HepG2 (cell line): ENCODE data around the gene TRMT1. TPM values are rescaled to one million over a fixed set of nuclear protein-coding genes. Genes with fewer than 3 reads are reported as not detected.

Experiments
- CEBPB ChIP-seq: IDR thresholded peaks from 2 replicates; pipeline ENCODE4 v1.6.1; 2011; ENCODE audit warnings: low read depth, low read length, improper control_type of control experiment, borderline replicate concordance
- CEBPG ChIP-seq: IDR thresholded peaks from 2 replicates; pipeline ENCODE4 v1.6.1; 2016
- HMGA1 ChIP-seq: sonication (generic); formaldehyde crosslinking; conservative IDR thresholded peaks from 2 replicates; pipeline ENCODE4 v1.4.0; 2020; ENCODE audit warnings: missing genetic modification reagents
- HNF4A ChIP-seq: sonication (generic); formaldehyde crosslinking; IDR thresholded peaks from 2 replicates; pipeline ENCODE4 v1.4.0; 2020; ENCODE audit warnings: missing genetic modification reagents
- MED8 ChIP-seq: sonication (generic); formaldehyde crosslinking; IDR thresholded peaks from 2 replicates; pipeline ENCODE4 v1.8.1; 2023; ENCODE audit warnings: mild to moderate bottlenecking, missing genetic modification reagents; ENCODE audit not compliant: insufficient replicate concordance
- ONECUT2 ChIP-seq: sonication (generic); formaldehyde crosslinking; IDR thresholded peaks from 2 replicates; pipeline ENCODE4 v1.4.0; 2020; ENCODE audit warnings: missing genetic modification reagents
- TCF7L2 ChIP-seq: IDR thresholded peaks from 2 replicates; pipeline ENCODE4 v1.6.1; 2011; ENCODE audit warnings: mild to moderate bottlenecking, low read depth, low read length, moderate library complexity
- YEATS2 ChIP-seq: sonication (generic); formaldehyde crosslinking; IDR thresholded peaks from 2 replicates; pipeline ENCODE4 v1.4.0; 2020; ENCODE audit warnings: missing genetic modification reagents, borderline replicate concordance
- ZNF20 ChIP-seq: sonication (generic); formaldehyde crosslinking; IDR thresholded peaks from 2 replicates; pipeline ENCODE4 v1.4.0; 2020; ENCODE audit warnings: mild to moderate bottlenecking, moderate library complexity, missing genetic modification reagents
- ZNF335 ChIP-seq: sonication (generic); formaldehyde crosslinking; IDR thresholded peaks from 2 replicates; pipeline ENCODE4 v1.4.0; 2020; ENCODE audit warnings: missing genetic modification reagents
- ZNF367 ChIP-seq: sonication (generic); formaldehyde crosslinking; IDR thresholded peaks from 2 replicates; pipeline ENCODE4 v1.4.0; 2020; ENCODE audit warnings: missing genetic modification reagents, borderline replicate concordance
- ZNF562 ChIP-seq: sonication (generic); formaldehyde crosslinking; IDR thresholded peaks from 2 replicates; pipeline ENCODE4 v1.8.0; 2022; ENCODE audit warnings: missing genetic modification reagents, borderline replicate concordance
- ZNF720 ChIP-seq: sonication (generic); formaldehyde crosslinking; IDR thresholded peaks from 2 replicates; pipeline ENCODE4 v1.4.0; 2020; ENCODE audit warnings: missing genetic modification reagents
- ZNF775 ChIP-seq: sonication (generic); formaldehyde crosslinking; IDR thresholded peaks from 2 replicates; pipeline ENCODE4 v1.4.0; 2020; ENCODE audit warnings: missing genetic modification reagents, mild to moderate bottlenecking, moderate library complexity, borderline replicate concordance
- ZSCAN22 ChIP-seq: sonication (generic); formaldehyde crosslinking; IDR thresholded peaks from 2 replicates; pipeline ENCODE4 v1.4.0; 2020; ENCODE audit warnings: mild to moderate bottlenecking, missing genetic modification reagents
- polyA plus RNA-seq, 8 experiments: library from polyadenylated mRNA; depleted of rRNA in 3 of 8; stranded (reverse) in 7 of 8; unstranded in 1 of 8; fragments of >200 nt; fragmentation: Illumina TruSeq in 4 of 8; extraction: Trizol in 4 of 8; gene quantifications; 2 replicates each; pipeline versions ENCODE4 v1.2.1 to v1.2.3, GENCODE V29; 2011 to 2016; ENCODE audit warnings: low read depth in 4 of 8, missing spikeins in 1 of 8, mixed read lengths in 1 of 8; ENCODE audit not compliant: insufficient read depth in 1 of 8
- total RNA-seq, 5 experiments: library from RNA; depleted of rRNA; stranded (reverse); fragments of >200 nt; fragmentation: Illumina TruSeq; extraction: Trizol; gene quantifications; 2 replicates each; pipeline ENCODE4 v1.2.3, GENCODE V29; 2016; ENCODE audit warnings: low read depth in 1 of 5
- TF ChIP-seq, protein P1 (sequence below): sonication (generic); formaldehyde crosslinking; IDR thresholded peaks from 2 replicates; pipeline ENCODE4 v1.4.0; 2020; ENCODE audit warnings: mild to moderate bottlenecking, missing genetic modification reagents
- TF ChIP-seq, protein P2 (sequence below): IDR thresholded peaks from 2 replicates; pipeline ENCODE4 v1.6.1; 2016; ENCODE audit warnings: low read depth, control low read depth
- TF ChIP-seq, protein P3 (sequence below): sonication (generic); formaldehyde crosslinking; IDR thresholded peaks from 2 replicates; pipeline ENCODE4 v1.5.0; 2020; ENCODE audit warnings: missing genetic modification reagents, mild to moderate bottlenecking, borderline replicate concordance
- TF ChIP-seq, protein P4 (sequence below), 2 experiments: IDR thresholded peaks; 2 replicates each; pipeline ENCODE4 v1.6.1; 2011 to 2012; ENCODE audit warnings: low read length in 2 of 2, borderline replicate concordance in 1 of 2, low read depth in 1 of 2, mild to moderate bottlenecking in 1 of 2, moderate library complexity in 1 of 2
- TF ChIP-seq, protein P5 (sequence below): IDR thresholded peaks from 2 replicates; pipeline ENCODE4 v1.4.0; 2020; ENCODE audit warnings: mild to moderate bottlenecking, missing genetic modification reagents
- TF ChIP-seq, protein P6 (sequence below): IDR thresholded peaks from 2 replicates; pipeline ENCODE4 v1.6.1; 2012; ENCODE audit warnings: inconsistent platforms

TRMT1 gene
- total and polyA plus RNA-seq, 2 of the 13 experiments (the other 11 are each of a cell fraction or from before 2014, with no cell fraction given), result 35.5 to 44.1 TPM

DNA sequence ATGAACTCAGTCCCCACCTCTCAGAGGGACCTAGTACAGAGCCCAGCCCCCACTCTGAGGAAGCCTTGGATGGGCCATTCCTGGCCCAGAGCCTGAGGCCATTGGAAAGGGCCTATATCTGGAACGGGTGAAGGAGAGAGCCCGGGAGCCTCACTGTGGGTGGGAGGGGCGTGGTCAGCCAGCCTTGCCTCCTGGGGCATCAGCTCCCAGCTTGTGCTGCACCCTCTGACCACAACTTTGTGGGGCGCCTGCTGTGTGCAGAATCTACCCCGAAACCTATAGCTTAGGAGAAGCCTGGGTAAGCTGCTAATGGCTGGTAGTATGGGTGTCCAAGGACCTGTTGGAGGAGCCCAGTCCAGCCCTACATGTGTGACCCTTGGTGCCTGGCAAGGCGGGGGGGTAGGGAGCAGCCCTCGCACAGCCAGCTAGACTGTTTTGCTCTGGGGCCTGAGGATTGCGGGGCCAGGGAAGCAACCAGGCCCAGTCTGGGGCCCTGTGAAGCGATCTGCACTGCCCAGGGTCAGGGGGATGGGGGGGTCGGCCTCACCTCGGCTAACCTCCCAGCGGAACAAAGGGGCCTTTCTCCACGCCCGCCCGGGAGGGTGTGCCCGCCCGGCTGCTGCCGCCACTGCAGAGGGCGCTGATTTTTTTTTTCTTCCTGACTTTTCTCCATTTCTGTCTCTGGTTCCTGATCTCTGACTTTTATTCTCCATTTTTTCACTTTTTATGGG is 56.1 kb downstream of the TRMT1 start (continued):
- TF ChIP-seq, protein P1, sequence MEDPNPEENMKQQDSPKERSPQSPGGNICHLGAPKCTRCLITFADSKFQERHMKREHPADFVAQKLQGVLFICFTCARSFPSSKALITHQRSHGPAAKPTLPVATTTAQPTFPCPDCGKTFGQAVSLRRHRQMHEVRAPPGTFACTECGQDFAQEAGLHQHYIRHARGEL, result no peak
- no peak for TF ChIP-seq ZNF20
- no peak for TF ChIP-seq ONECUT2 (CRISPR knock-in tag)
- no peak for TF ChIP-seq ZNF775 (CRISPR knock-in tag)
- TF ChIP-seq ZNF367 (CRISPR knock-in tag), result no peak
- TF ChIP-seq CEBPB, result no peak
- peak; percentile 38 for TF ChIP-seq CEBPG (CRISPR knock-in tag)
- no peak for TF ChIP-seq ZNF720
- TF ChIP-seq ZNF562, result no peak
- TF ChIP-seq, protein P2, sequence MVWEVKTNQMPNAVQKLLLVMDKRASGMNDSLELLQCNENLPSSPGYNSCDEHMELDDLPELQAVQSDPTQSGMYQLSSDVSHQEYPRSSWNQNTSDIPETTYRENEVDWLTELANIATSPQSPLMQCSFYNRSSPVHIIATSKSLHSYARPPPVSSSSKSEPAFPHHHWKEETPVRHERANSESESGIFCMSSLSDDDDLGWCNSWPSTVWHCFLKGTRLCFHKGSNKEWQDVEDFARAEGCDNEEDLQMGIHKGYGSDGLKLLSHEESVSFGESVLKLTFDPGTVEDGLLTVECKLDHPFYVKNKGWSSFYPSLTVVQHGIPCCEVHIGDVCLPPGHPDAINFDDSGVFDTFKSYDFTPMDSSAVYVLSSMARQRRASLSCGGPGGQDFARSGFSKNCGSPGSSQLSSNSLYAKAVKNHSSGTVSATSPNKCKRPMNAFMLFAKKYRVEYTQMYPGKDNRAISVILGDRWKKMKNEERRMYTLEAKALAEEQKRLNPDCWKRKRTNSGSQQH (CRISPR knock-in tag), result no peak
- no peak for TF ChIP-seq MED8
- TF ChIP-seq YEATS2 (CRISPR knock-in tag), result no peak
- TF ChIP-seq, protein P3, sequence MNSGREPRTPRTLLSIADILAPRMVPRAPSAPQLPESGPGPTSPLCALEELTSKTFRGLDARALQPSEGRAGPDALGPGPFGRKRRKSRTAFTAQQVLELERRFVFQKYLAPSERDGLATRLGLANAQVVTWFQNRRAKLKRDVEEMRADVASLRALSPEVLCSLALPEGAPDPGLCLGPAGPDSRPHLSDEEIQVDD (CRISPR knock-in tag), result no peak
- TF ChIP-seq, protein P4, sequence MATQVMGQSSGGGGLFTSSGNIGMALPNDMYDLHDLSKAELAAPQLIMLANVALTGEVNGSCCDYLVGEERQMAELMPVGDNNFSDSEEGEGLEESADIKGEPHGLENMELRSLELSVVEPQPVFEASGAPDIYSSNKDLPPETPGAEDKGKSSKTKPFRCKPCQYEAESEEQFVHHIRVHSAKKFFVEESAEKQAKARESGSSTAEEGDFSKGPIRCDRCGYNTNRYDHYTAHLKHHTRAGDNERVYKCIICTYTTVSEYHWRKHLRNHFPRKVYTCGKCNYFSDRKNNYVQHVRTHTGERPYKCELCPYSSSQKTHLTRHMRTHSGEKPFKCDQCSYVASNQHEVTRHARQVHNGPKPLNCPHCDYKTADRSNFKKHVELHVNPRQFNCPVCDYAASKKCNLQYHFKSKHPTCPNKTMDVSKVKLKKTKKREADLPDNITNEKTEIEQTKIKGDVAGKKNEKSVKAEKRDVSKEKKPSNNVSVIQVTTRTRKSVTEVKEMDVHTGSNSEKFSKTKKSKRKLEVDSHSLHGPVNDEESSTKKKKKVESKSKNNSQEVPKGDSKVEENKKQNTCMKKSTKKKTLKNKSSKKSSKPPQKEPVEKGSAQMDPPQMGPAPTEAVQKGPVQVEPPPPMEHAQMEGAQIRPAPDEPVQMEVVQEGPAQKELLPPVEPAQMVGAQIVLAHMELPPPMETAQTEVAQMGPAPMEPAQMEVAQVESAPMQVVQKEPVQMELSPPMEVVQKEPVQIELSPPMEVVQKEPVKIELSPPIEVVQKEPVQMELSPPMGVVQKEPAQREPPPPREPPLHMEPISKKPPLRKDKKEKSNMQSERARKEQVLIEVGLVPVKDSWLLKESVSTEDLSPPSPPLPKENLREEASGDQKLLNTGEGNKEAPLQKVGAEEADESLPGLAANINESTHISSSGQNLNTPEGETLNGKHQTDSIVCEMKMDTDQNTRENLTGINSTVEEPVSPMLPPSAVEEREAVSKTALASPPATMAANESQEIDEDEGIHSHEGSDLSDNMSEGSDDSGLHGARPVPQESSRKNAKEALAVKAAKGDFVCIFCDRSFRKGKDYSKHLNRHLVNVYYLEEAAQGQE (IDR thresholded peaks at IDR 0.05; ENCODE audit: borderline replicate concordance in 1 of 2, low read depth in 1 of 2, low read length in 2 of 2), result no peak
- TF ChIP-seq ZNF335 (CRISPR knock-in tag), result no peak
- TF ChIP-seq, protein P5, sequence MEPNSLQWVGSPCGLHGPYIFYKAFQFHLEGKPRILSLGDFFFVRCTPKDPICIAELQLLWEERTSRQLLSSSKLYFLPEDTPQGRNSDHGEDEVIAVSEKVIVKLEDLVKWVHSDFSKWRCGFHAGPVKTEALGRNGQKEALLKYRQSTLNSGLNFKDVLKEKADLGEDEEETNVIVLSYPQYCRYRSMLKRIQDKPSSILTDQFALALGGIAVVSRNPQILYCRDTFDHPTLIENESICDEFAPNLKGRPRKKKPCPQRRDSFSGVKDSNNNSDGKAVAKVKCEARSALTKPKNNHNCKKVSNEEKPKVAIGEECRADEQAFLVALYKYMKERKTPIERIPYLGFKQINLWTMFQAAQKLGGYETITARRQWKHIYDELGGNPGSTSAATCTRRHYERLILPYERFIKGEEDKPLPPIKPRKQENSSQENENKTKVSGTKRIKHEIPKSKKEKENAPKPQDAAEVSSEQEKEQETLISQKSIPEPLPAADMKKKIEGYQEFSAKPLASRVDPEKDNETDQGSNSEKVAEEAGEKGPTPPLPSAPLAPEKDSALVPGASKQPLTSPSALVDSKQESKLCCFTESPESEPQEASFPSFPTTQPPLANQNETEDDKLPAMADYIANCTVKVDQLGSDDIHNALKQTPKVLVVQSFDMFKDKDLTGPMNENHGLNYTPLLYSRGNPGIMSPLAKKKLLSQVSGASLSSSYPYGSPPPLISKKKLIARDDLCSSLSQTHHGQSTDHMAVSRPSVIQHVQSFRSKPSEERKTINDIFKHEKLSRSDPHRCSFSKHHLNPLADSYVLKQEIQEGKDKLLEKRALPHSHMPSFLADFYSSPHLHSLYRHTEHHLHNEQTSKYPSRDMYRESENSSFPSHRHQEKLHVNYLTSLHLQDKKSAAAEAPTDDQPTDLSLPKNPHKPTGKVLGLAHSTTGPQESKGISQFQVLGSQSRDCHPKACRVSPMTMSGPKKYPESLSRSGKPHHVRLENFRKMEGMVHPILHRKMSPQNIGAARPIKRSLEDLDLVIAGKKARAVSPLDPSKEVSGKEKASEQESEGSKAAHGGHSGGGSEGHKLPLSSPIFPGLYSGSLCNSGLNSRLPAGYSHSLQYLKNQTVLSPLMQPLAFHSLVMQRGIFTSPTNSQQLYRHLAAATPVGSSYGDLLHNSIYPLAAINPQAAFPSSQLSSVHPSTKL (CRISPR knock-in tag), result peak; percentile 61
- no peak for TF ChIP-seq TCF7L2
- TF ChIP-seq HNF4A (CRISPR knock-in tag), result peak; percentile 65
- no peak for TF ChIP-seq HMGA1 (CRISPR knock-in tag)
- no peak for TF ChIP-seq ZSCAN22 (CRISPR knock-in tag)
- TF ChIP-seq, protein P6, sequence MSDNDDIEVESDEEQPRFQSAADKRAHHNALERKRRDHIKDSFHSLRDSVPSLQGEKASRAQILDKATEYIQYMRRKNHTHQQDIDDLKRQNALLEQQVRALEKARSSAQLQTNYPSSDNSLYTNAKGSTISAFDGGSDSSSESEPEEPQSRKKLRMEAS, result no peak; the same call in 1 of the 2 replicates
